GM18502 (cell line): ENCODE measurements around the gene MYORG.
"Not testable (repeated sequence)": the region's sequence is repeated elsewhere in the genome, so short reads cannot be mapped to it uniquely, and the experiment has no call there.

Source experiments
- ATAC-seq: cut with Tn5 transposase; IDR thresholded peaks from one replicate; pipeline ENCODE4 v1.9.1; 2021; ENCODE audit warnings: mild to moderate bottlenecking; ENCODE audit not compliant: unreplicated experiment, poor library complexity

Gene MYORG

DNA sequence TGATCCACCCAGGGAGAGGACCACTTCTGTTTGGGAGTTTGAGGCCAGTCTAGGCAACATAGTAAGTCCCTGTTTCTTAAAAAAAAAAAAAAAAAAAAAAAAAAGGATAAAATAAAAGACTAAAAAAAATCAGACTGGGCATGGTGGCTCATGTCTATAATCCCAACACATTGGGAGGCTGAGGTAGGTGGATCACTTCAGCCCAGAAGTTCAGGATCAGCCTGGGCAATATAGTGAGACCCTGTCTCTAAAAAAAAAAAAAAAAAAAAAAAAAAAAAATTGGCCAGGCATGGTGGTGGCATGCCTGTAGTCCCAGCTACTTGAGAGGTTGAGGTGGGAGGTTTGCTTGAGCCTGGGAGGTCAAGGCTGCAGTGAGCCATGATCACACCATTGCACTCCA lies 38.6 kb downstream of the MYORG start:
- ATAC-seq = not testable (repeated sequence)

DNA sequence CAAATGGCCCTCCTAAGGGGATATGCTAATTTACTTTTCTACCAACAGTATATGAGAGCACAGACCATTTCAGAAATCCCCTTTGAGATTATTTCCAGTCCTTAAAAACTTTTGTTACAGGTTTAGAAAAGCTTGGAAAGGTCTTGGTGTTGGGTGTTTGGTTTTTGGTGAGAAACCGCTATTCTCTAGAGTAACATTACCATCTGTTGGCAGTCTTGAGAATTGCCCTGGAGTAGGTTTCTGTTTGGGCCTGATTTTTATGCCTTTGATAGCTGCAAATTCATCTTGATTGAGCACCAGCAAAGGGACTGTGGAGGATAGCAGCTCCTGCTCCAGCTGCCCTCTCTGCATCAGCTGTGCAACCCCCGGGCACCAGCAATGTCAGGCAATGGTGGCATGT lies 39.3 kb downstream of the MYORG start:
- no peak for ATAC-seq

DNA sequence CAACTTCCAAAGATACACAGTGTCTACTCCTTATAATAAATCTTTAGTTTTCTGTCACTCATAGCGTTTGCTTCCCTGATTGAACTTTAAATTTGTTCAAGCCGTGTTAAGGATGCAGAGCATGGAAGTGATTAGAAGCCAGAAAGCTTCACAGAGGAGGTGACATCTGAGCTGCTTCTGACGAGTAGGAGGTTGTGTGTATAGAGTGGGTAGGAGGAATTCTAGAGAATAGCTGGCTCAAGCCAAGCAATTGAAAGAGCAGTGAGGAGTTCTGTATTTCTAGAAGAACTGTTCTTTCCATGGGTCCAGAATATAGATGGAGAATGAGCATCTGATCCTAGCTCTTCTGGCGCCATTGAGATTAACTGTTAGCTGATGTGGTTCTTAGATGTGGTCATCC lies 41.3 kb downstream of the MYORG start:
- no peak for ATAC-seq

DNA sequence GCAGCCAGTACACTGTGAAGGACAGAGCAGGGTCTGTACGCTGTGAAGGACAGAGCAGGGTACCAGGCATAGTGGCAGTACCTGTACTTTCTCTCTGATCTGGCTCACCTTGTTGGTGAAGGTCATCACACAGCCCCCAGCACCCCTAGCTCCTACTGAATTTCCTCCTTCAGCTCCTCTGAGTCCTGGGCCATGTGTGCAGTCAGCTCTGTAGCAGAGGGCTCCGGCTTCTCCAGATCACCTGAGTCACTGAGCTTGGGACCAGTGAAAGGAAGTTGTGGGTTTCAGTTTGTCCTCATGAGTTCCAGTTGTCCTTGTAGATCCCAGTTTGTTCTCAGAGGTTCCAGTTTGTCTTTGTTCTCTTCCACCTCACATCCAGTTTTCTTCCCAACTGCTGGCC lies 41.8 kb downstream of the MYORG start:
- ATAC-seq = no peak

DNA sequence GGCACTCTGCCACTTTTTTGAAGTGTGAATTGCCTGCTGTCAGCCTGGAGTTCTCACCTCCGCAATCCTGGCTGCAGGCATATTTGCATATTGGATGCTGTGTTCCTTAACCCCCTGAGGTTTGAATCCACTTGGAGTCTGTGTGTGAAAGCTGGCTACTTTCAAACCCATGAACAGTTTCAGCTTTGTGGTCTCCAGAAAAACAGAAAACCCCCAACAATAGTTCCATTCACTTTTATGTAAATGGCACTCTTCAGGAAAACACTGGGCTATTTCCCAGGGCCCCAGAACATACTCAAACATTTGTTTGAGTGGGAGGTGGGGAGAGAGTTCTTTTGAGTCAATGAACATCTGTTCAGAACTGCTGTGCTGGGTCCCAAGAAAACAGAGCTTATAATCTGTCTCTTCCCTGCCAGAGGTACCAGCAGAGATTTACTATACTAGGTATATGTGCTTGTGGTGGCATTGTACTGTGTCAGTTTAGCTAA lies 42.3 kb downstream of the MYORG start:
- no peak for ATAC-seq

DNA sequence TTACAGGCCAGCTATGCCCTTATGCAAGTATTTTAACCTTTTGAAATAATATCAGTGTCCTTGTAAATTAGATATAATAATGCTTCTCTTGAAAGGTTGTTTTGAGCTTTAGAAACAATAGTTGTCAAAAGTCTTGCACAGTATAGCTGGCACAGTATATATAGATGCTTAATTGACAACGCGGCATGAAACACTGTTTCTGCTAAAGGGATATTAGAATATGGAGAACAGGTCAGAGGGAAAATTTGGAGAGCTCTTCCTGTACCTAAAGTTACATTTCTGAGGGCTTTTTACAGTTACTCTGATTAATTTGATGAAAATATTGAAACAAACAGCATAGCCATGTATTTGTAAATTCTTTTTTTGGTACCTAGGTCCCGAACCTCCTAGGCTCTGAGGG lies 42.9 kb downstream of the MYORG start:
- ATAC-seq = no peak

DNA sequence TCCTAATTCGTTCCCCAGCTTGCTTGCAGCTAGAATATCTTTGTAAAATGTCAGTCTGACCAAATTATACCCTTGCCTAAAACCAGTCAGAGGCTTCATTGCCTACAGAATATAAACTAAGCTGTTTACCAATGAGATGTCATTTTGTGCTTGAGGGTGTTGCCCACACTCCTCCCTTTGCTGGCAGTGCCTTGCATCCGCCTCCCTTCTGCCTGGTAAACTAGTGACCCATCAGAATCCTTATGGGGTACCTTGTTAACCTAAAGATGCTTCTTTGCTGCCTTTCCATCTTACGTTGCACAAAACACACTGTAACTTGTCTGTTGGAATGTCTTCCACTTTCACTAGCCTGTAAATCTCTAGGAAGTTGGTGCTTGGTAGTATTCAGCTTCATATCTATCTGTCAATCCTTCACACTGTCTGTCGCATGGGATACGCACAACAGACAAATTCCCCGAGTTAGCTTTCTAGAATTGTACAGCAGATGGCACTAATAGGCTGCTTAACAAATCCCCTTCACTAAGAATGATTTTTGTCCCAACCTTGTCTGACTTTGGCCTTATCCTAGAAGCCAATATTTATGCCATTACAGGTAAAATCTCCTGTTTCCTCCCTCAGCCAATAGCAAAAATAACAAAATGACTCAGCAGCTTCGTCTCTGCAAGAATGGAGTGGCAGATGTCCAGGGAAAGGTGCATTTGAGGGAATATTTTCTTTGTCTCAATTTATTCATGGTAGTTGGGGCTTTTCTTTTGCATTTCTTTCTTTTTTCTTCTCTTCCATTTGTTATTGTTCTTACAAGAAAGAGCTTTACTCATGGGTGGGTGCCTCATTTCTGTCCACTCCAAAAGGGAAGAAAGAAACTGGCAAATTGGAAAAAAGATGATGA lies 44.4 kb downstream of the MYORG start:
- no peak for ATAC-seq

DNA sequence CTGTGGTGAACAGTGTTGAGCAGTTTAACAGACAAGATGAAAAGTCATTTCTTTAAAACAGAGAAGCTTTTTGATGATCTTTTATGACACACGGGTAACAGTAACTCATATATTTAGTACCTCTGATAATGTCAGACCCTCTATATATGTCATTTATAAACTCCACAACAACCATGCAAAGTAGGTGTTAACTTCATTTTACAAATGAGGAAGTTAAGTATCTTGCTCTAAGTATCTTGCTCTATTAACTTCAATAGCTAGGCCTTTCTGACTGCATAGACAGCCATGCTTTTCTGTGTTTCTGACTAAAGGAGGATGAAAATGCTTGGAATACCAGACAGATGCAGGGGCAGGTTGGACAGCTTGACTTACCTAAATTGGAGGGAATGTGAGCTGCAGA lies 45.5 kb downstream of the MYORG start:
- no peak for ATAC-seq

DNA sequence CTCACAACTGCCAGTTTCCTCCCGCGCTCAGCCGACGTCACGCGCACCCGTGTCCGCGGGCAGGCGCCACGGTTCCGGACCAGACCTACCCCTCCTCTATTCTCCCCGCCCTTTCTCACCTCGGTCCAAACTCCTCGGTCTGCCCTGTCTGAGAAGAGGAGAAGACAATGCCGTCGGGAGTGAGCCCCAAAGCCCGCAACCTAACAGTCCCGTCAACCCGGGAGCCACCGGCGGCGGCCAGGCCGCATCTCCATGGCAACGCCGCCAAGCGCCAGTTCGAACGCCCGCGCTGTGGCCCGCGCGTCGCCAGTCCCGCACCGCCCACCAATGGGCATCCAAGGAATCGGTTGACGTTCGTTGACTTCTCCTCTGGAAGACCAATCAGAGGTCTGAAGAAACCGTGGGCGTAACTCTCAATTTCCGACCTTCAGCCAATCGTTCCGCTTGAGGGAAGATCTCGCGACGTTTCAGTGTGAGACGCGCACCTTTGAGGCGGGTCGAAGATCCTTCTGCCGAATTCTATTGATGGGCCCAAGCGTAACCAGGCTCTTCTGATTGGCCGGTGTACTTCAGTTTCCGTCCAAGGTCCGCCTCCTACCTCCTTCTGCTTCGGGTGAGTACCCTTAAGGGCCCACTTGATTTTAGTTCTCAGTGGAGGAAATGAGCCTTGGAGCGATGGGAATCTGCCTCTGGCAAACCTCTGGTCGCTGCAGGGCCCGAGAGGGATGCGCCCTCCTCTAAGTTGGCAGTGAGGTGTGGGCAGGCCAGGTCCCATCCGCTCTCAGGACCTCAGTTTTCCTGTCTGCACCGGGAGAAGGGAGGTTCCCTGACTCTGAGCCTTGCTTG lies 47.5 kb downstream of the MYORG start, which contains the start of the genes KIF24 and NUDT2:
TSS of gene KIF24 (minus strand) at position 282 of the 846 bp plus-strand sequence. CDS start 17,922 bp downstream, outside the sequence.
TSS of gene NUDT2 (plus strand) at position 583 of the 846 bp plus-strand sequence. CDS start 9,471 bp downstream, outside the sequence.
- peak; percentile 95 for ATAC-seq

DNA sequence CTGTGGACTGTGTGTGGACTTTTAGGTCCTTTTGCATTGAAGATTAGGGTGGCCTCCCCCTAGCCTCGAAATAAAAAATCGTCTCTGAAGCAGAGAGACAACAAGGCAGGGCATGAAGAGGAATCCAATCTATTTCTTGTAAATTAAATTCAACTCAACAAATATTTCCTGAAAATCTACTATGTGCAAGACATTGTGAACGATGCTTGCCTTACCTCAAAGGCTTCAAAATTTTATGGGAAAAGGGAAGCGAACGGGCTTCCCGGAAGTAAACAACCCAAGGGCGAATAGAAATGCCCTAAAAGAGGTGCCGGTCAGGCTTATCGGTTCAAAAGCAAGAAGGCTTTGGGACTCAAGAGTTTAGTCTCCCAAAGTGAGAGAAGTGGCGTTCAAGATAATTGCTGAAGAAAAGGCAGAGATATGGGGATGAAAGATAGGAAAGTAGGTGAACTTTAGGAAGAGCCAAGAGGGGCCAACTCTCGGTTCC lies 48.2 kb downstream of the MYORG start:
- ATAC-seq = peak; percentile 1

DNA sequence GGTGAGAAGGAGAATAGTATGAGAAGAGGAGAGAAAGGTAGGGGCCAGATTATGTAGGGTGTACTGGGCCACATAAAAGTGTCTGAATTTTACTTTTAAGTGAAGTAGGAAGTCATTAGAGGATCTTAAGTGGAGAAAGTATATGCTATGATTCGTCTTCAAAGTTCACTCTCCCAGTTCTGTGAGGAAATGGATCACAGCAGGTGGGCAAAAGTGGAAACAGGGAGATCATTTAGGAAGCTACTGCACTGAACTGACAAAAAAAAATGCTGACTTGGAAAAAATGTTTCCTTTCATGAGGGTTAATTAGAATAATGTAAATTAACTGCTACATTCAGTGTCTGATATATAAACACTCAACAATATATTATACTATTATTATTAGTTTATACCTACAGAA lies 50.0 kb downstream of the MYORG start:
- ATAC-seq = no peak

DNA sequence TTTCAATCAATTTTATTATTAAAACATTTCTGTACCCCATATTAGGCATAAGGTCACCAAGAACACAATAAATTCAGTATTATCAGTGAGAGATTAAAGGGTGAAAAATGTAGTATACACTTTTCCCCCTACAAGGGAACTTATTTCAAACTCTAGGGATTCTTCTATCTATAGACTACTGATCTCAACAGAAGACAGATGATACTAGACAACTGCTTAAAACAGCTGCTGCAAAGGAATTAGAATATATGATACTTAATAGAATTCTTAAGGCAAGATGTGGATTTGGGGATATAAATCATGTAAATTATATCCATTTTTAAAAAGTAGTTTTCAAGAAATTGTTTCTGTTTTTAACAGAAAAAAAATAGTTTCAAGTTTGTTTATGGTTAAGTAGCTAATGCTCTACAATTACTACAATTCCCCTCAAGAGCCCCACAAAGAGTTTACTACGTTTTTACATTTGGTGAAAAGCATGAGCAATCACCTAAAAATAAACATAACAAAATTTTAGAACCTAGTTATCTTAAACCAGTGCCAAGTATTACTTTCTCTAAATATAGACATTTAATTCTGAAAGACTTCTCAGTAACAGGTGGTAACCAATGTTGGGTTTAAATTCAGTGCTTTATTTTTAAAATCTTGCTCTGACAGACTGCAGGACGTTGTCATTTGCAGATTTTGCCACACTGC lies 53.7 kb downstream of the MYORG start:
- ATAC-seq = no peak

DNA sequence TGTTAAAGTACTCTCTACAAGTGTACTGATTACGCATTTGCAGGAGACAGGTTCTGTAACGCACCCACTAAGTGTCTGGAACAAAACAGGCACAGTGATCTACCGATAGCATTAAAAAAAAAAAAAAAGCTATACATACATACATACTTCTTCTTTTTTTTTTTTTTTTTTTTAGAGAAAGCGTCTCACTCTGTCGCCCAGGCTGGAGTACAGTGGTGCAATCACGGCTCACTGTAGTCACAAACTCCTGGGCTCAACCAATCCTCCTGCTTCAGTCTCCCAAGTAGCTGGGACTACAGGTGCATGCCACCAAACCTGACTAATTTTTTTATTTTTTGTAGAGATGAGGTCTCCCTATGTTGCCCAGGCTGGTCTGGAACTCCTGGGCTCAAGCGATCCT lies 55.2 kb downstream of the MYORG start:
- ATAC-seq = no peak

DNA sequence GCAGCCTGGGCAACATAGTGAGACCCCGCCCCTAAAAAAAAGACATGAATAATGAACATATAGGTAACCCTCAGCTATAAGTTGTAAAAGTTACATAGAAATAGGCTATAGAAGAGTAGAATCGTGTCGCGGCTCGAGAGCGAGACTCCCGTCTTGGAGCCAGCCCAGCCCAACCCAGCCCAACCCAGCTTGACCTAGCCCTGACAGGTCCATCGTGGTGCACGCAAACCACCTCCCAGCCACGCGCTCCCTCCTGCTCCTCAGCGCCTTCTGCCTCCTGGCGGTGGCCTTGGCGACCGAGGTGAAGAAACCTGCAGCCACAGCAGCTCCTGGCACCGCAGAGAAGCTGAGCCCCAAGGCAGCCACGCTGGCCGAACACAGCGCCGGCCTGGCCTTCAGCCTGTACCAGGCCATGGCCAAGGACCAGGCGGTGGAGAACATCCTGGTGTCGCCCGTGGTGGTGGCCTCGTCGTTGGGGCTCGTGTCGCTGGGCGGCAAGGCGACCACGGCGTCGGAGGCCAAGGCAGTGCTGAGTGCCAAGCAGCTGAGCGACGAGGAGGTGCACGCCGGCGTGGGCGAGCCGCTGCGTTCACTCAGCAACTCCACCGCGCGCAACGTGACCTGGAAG lies 58.4 kb downstream of the MYORG start:
- ATAC-seq = no peak

DNA sequence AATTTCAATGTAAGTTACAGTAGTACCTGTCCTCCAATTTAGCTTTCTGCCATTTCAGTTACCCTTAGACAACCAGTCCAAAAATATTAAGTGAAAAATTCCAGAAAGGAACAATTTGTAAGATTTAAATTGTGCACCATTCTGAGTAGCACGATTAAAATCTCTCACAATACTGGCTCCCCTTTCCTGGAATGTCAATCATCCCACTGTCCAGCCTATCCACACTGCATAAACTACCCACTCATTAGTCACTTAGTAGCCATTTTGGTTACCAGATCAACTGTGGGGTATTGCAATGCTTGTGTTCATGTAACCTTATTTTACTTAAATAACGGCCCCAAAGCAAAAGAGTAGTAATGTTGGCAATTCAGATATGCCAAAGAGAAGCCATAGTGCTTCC lies 59.3 kb downstream of the MYORG start:
- no peak for ATAC-seq
